Cardiac fibroblast (primary cell): ENCODE measurements around the gene RAMP3.

ENCODE experiments used
- DNase-seq, 2 donors: peaks; one replicate each; pipeline versions ENCODE4 v3.0.0 to v3.0.0-alpha.2; 2010; ENCODE audit warnings: low read depth in 2 of 2
- H3K4me3 ChIP-seq, 2 donors: replicated peaks in 1 of 2; 1 replicate in 1 of 2; 2 replicates in 1 of 2; pipeline ENCODE4 v1.5.1; 2011; ENCODE audit warnings: low read depth in 2 of 2, low read length in 2 of 2, mild to moderate bottlenecking in 2 of 2, moderate library complexity in 1 of 2
- CTCF ChIP-seq: IDR thresholded peaks from one replicate; pipeline ENCODE4 v1.5.1; 2011; ENCODE audit warnings: low read depth, mild to moderate bottlenecking, low read length, inconsistent platforms

Gene RAMP3

GRCh38 chr7:45182856-45183710, 25.5 kb downstream of the RAMP3 start:
- H3K4me3 ChIP-seq, result no peak overlapping the region
- no peak for DNase-seq
- TF ChIP-seq CTCF, result no peak

GRCh38 chr7:45183711-45184210, 26.2 kb downstream of the RAMP3 start:
- H3K4me3 ChIP-seq, result no peak overlapping the region
- no peak for TF ChIP-seq CTCF
- no peak for DNase-seq

DNA sequence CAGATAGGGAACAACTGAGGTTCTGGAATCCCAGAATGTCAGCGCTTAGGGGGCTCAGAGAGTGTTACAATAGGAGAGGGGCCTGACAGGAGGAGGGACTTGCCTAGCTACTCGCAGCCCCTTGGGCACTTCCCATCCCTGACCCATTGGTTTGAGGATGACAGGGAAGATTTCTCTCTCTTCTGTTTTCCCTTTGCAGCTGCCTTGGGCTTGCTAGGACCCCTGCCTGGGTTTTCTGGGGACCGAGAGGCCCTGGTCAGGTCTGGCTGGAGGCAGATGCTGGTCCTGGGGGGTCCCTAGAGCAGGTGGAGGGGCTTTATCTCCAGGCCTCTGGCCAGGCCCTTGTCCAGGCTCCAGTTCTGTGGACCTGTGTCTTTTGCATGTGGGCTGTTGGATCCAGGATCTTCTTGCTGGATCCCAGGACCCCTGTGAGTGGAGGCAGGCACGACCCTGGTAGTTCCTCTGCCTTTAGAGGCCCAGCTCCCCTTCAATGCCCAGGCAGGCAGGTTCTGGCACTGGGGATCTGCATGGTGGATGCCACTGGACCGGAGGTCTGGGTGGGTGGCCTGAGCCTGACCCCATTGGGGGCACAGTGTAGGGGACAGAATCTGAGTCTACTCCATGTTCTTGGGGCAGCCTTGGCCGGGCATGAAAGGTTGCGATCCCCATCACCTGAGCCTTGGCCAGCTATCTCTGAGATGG, 26.9 kb downstream of the RAMP3 start:
- TF ChIP-seq CTCF, result no peak
- DNase-seq, result no peak
- no peak overlapping the region for H3K4me3 ChIP-seq

DNA sequence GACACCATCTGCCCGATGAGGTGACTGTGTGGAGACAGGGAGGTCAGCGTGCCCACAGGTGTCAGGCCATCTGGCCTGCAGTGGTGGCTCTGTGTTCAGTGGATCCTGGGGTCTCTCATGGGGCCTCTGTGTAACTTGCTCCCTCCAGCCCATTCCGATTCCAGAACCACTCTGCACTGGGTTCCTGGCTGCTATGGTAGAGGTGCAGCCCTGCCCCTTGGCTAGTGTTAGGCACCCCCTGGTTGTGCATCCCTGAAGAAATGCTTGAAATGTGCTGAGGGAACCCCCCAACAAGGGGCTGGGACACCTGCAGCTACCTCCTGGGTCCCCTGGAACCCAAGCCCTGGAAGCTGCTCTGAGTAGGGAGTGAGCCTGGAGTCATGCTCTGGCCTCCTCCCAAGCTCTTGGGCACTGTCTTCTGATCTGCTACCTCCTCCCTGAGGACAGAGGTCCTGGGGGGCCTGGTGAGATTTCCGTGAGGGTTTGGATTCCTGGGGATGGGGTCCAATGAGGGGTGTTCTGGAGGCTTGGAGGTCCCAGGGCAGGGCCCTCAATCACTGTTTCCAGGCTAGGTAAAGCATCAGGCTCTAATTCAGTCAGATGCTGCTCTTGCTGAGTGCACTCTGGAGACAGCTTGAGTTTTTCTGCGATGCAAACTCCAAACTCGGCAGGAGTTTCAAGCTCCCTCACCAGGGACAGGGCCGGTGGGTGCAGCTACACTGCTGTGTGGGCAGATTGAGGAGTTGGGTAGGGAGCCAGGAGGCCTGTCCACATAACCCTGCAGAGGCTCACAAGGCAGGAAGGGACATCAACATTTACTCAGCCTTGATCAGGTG, 27.7 kb downstream of the RAMP3 start:
- no peak for DNase-seq
- no peak overlapping the region for H3K4me3 ChIP-seq
- no peak for TF ChIP-seq CTCF

DNA sequence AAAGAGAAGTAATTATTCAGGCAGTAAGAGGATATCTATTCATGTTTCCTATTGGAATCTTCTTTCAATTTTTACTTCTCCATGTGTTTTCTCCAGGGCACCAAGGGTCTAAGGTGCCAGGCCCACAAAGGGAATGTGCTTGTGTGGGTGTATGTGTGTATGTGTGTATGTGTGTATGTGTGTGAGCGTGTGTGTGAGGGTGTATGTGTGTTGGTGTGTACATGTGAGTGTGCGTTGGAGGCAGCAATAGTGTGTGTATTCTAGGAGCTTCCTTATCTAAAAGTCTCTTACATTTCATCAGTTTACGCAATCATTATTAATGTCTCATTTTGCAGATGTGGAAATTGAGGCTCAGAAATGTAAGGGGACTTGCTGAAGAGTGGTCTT, 28.3 kb downstream of the RAMP3 start:
- H3K4me3 ChIP-seq, result no peak overlapping the region
- DNase-seq, result no peak
- TF ChIP-seq CTCF, result no peak

GRCh38 chr7:45186261-45186813, 28.7 kb downstream of the RAMP3 start:
- no peak overlapping the region for H3K4me3 ChIP-seq
- no peak for DNase-seq
- no peak for TF ChIP-seq CTCF
